Liver (tissue), 9 donors: ENCODE results near the gene CYREN. TPM values are rescaled to one million over a fixed set of nuclear protein-coding genes. Genes with fewer than 3 reads are reported as not detected.

Experiments used
- DNase-seq: peaks from one replicate; pipeline ENCODE4 v3.0.0-alpha.2; 2017; ENCODE audit warnings: low spot score
- H3K27ac ChIP-seq, 2 donors: one replicate each; pipeline ENCODE4 v1.7.0; 2013; ENCODE audit warnings: inconsistent platforms in 2 of 2, low read length in 2 of 2, control low read depth in 1 of 2, low read depth in 1 of 2, mild to moderate bottlenecking in 1 of 2
- H3K27me3 ChIP-seq, 4 donors: one replicate each; pipeline versions ENCODE4 v1.6.1 to v1.7.0; 2013; ENCODE audit warnings: low read length in 3 of 4, inconsistent platforms in 1 of 4, mild to moderate bottlenecking in 1 of 4, moderate library complexity in 1 of 4; ENCODE audit not compliant: control insufficient read depth in 4 of 4, insufficient read depth in 4 of 4
- H3K36me3 ChIP-seq, 4 donors: one replicate each; pipeline versions ENCODE4 v1.6.1 to v1.7.0; 2013; ENCODE audit warnings: low read length in 3 of 4, mild to moderate bottlenecking in 3 of 4, low read depth in 1 of 4, moderate library complexity in 1 of 4; ENCODE audit not compliant: control insufficient read depth in 4 of 4, insufficient read depth in 3 of 4
- H3K4me1 ChIP-seq, 4 donors: one replicate each; pipeline versions ENCODE4 v1.6.1 to v1.7.0; 2013; ENCODE audit warnings: low read length in 3 of 4, mild to moderate bottlenecking in 3 of 4, moderate library complexity in 1 of 4; ENCODE audit not compliant: control insufficient read depth in 4 of 4, insufficient read depth in 4 of 4
- H3K4me3 ChIP-seq, 3 donors: one replicate each; pipeline versions ENCODE4 v1.6.1 to v1.7.0; 2013; ENCODE audit warnings: low read length in 3 of 3, control low read depth in 1 of 3, low read depth in 1 of 3, mild to moderate bottlenecking in 1 of 3
- H3K9ac ChIP-seq, 2 donors: one replicate each; pipeline ENCODE4 v1.7.0; 2013; ENCODE audit warnings: low read length in 2 of 2, mild to moderate bottlenecking in 2 of 2, moderate library complexity in 2 of 2, control low read depth in 1 of 2, low read depth in 1 of 2
- H3K9me3 ChIP-seq, 4 donors: one replicate each; pipeline versions ENCODE4 v1.6.1 to v1.7.0; 2013; ENCODE audit warnings: low read length in 3 of 4; ENCODE audit not compliant: control insufficient read depth in 4 of 4
- ATF3 ChIP-seq: IDR thresholded peaks from 2 replicates; pipeline ENCODE4 v1.6.1; 2016; ENCODE audit warnings: antibody characterized with exemption
- EGR1 ChIP-seq, 2 donors: IDR thresholded peaks; 2 replicates each; pipeline ENCODE4 v1.6.1; 2016 to 2018; ENCODE audit warnings: antibody characterized with exemption in 2 of 2, low read depth in 2 of 2
- FOXA1 ChIP-seq: IDR thresholded peaks from 2 replicates; pipeline ENCODE4 v1.6.1; 2016; ENCODE audit warnings: antibody characterized with exemption
- GABPA ChIP-seq, 2 donors: IDR thresholded peaks in 1 of 2; conservative IDR thresholded peaks in 1 of 2; 2 replicates each; pipeline ENCODE4 v1.6.1; 2016; ENCODE audit warnings: antibody characterized with exemption in 2 of 2, mild to moderate bottlenecking in 1 of 2, moderate library complexity in 1 of 2
- HNF4A ChIP-seq, 2 donors: conservative IDR thresholded peaks; 2 replicates each; pipeline ENCODE4 v1.6.1; 2016; ENCODE audit warnings: antibody characterized with exemption in 2 of 2, mild to moderate bottlenecking in 2 of 2
- HNF4G ChIP-seq: IDR thresholded peaks from 2 replicates; pipeline ENCODE4 v1.6.1; 2016; ENCODE audit warnings: antibody characterized with exemption
- JUND ChIP-seq, 2 donors: IDR thresholded peaks; 2 replicates each; pipeline ENCODE4 v1.6.1; 2016; ENCODE audit warnings: antibody characterized with exemption in 2 of 2
- NR2F2 ChIP-seq: IDR thresholded peaks from 2 replicates; pipeline ENCODE4 v1.6.1; 2016; ENCODE audit warnings: antibody characterized with exemption
- RAD21 ChIP-seq, 2 donors: IDR thresholded peaks; 2 replicates each; pipeline ENCODE4 v1.6.1; 2016; ENCODE audit warnings: antibody characterized with exemption in 2 of 2, mild to moderate bottlenecking in 2 of 2
- REST ChIP-seq: IDR thresholded peaks from 2 replicates; pipeline ENCODE4 v1.6.1; 2016; ENCODE audit warnings: antibody characterized with exemption, mild to moderate bottlenecking
- RXRA ChIP-seq, 2 donors: IDR thresholded peaks; 2 replicates each; pipeline ENCODE4 v1.6.1; 2017 to 2018; ENCODE audit warnings: antibody characterized with exemption in 2 of 2, mild to moderate bottlenecking in 1 of 2
- SP1 ChIP-seq: IDR thresholded peaks from 2 replicates; pipeline ENCODE4 v1.6.1; 2018; ENCODE audit warnings: antibody characterized with exemption, mild to moderate bottlenecking
- YY1 ChIP-seq: IDR thresholded peaks from 2 replicates; pipeline ENCODE4 v1.6.1; 2016; ENCODE audit warnings: antibody characterized with exemption, mild to moderate bottlenecking
- WGBS: extraction: QIAGEN DNeasy Blood & Tissue Kit; methylation state at CpG from one replicate; pipeline ENCODE4 v1.1.7; 2013; 5-methylcytosine and 5-hydroxymethylcytosine counted together
- polyA plus RNA-seq, 2 donors: library from polyadenylated mRNA; stranded (reverse) in 1 of 2; unstranded in 1 of 2; fragments of 200-250 nt in 1 of 2; fragments of >200 nt in 1 of 2; fragmentation: Nextera tagmentation in 1 of 2; extraction: Ambion mirVana in 1 of 2; gene quantifications; one replicate each; pipeline versions ENCODE4 v1.2.1 to v1.2.3, GENCODE V29; 2013 to 2015
- total RNA-seq, 2 donors: library from RNA; depleted of rRNA; stranded (reverse); fragments of >200 nt; gene quantifications; one replicate each; pipeline ENCODE4 v1.2.3, GENCODE V29; 2014
- TF ChIP-seq, protein P1 (sequence below): IDR thresholded peaks from 2 replicates; pipeline ENCODE4 v1.6.1; 2016; ENCODE audit warnings: antibody characterized with exemption
- TF ChIP-seq, protein P2 (sequence below): fragments of 150-350 bp; IDR thresholded peaks from 2 replicates; pipeline ENCODE4 v1.5.1; 2017; ENCODE audit warnings: improper control_type of control experiment, low read depth, low read length; ENCODE audit not compliant: missing input control
- TF ChIP-seq, protein P3 (sequence below): IDR thresholded peaks from 2 replicates; pipeline ENCODE4 v1.6.1; 2016; ENCODE audit warnings: antibody characterized with exemption
- donor health status: healthy.
- donor health status: healthy.
- donor health status: healthy.
- donor health status: healthy.
- donor health status: healthy.

CYREN gene
- total and polyA plus RNA-seq, 4 donors, result 13.2 to 20.3 (median 16.0) TPM

DNA sequence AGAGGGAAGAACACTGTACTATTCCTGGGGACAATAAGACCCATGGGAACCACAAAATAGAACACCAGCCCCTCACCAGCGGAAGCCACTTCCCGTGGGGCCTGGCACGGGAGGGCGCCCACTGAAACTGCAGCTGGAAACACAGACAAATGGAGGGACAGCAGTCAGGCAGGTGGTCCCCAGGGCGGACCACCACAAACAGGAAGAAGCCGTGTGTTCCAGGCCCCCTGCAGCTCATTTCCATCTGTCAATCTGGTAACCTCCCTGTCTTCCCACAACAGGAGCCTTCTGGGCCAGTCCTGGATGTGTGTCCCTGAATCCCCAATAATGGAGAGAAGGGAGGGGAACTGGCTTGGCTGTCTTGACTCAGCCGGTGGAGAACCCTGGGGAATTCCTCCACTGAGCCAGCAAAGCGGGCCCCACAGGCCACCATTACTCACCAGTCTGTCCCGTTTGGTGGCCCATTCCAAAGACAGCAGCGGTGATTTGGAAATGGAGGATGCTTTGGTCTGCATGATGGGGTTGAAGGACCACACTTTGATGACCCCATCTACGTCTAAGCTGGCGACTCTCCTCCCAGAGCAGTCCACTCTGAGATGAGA, 24.1 kb upstream of the CYREN start:
- WGBS, result 97% methylated on average over 12 of the region's 12 CpGs
- Histone ChIP-seq H3K36me3 (peaks cover 19 to 66% (median 41%) of the 10 kb centered on the region in 4 donors), H3K27me3 (no peaks in the 10 kb centered on the region), H3K9me3 (no peaks in the 10 kb centered on the region), H3K4me3 (no peak overlapping the region), H3K9ac (no peak overlapping the region), H3K4me1 (peaks cover 0 to 2% (median 1%) of the 10 kb centered on the region in 4 donors), H3K27ac (no peak overlapping the region)
- TF ChIP-seq FOXA1 (no peak), YY1 (no peak), RAD21 (IDR thresholded peaks at IDR 0.05) (no peak), EGR1 (IDR thresholded peaks at IDR 0.05; ENCODE audit: low read depth in 2 of 2) (no peak), REST (no peak), HNF4G (no peak), GABPA (IDR thresholded peaks at IDR 0.05 in 1 of 2, conservative IDR thresholded peaks at IDR 0.05 in 1 of 2) (no peak), ATF3 (no peak), JUND (IDR thresholded peaks at IDR 0.05) (no peak), RXRA (IDR thresholded peaks at IDR 0.05) (no peak), HNF4A (conservative IDR thresholded peaks at IDR 0.05) (no peak), NR2F2 (no peak)
- TF ChIP-seq, protein P1, sequence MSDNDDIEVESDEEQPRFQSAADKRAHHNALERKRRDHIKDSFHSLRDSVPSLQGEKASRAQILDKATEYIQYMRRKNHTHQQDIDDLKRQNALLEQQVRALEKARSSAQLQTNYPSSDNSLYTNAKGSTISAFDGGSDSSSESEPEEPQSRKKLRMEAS, result no peak
- TF ChIP-seq, protein P2, sequence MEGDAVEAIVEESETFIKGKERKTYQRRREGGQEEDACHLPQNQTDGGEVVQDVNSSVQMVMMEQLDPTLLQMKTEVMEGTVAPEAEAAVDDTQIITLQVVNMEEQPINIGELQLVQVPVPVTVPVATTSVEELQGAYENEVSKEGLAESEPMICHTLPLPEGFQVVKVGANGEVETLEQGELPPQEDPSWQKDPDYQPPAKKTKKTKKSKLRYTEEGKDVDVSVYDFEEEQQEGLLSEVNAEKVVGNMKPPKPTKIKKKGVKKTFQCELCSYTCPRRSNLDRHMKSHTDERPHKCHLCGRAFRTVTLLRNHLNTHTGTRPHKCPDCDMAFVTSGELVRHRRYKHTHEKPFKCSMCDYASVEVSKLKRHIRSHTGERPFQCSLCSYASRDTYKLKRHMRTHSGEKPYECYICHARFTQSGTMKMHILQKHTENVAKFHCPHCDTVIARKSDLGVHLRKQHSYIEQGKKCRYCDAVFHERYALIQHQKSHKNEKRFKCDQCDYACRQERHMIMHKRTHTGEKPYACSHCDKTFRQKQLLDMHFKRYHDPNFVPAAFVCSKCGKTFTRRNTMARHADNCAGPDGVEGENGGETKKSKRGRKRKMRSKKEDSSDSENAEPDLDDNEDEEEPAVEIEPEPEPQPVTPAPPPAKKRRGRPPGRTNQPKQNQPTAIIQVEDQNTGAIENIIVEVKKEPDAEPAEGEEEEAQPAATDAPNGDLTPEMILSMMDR, result no peak
- no peak for DNase-seq

GRCh38 chr7:135193615-135194081, 23.1 kb upstream of the CYREN start:
- H3K36me3 ChIP-seq, result peaks cover 22 to 61% (median 41%) of the 10 kb centered on the region in 4 donors
- TF ChIP-seq REST, result no peak
- no peak for TF ChIP-seq JUND (IDR thresholded peaks at IDR 0.05)
- no peak for TF ChIP-seq SP1
- TF ChIP-seq HNF4A (conservative IDR thresholded peaks at IDR 0.05), result no peak
- TF ChIP-seq, protein P3, sequence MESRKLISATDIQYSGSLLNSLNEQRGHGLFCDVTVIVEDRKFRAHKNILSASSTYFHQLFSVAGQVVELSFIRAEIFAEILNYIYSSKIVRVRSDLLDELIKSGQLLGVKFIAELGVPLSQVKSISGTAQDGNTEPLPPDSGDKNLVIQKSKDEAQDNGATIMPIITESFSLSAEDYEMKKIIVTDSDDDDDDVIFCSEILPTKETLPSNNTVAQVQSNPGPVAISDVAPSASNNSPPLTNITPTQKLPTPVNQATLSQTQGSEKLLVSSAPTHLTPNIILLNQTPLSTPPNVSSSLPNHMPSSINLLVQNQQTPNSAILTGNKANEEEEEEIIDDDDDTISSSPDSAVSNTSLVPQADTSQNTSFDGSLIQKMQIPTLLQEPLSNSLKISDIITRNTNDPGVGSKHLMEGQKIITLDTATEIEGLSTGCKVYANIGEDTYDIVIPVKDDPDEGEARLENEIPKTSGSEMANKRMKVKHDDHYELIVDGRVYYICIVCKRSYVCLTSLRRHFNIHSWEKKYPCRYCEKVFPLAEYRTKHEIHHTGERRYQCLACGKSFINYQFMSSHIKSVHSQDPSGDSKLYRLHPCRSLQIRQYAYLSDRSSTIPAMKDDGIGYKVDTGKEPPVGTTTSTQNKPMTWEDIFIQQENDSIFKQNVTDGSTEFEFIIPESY, result no peak
- no peak for TF ChIP-seq NR2F2
- no peaks in the 10 kb centered on the region for H3K9me3 ChIP-seq
- no peak overlapping the region for H3K27ac ChIP-seq
- H3K27me3 ChIP-seq, result no peaks in the 10 kb centered on the region
- no peak for DNase-seq
- no peak overlapping the region for H3K4me3 ChIP-seq
- no peak overlapping the region for H3K9ac ChIP-seq
- WGBS, result 92% methylated on average over 10 of the region's 10 CpGs
- H3K4me1 ChIP-seq, result peaks cover 0 to 8% (median 7%) of the 10 kb centered on the region in 4 donors
